22Rv1 (cell line): ENCODE results near the gene CAPN8.

Source experiments
- H3K27ac ChIP-seq: fragments of 450-650 bp; 2 replicates; pipeline ENCODE4 v1.5.1; 2017
- CTCF ChIP-seq: fragments of 450-650 bp; IDR thresholded peaks from 2 replicates; pipeline ENCODE4 v1.5.1; 2017; ENCODE audit warnings: mild to moderate bottlenecking
- ZFX ChIP-seq: fragments of 450-650 bp; IDR thresholded peaks from 2 replicates; pipeline ENCODE4 v1.6.1; 2017; ENCODE audit warnings: antibody characterized with exemption, borderline replicate concordance

The CAPN8 gene

GRCh38 chr1:223641523-223642039, 23.9 kb downstream of the CAPN8 start:
- no peak for TF ChIP-seq ZFX
- TF ChIP-seq CTCF = no peak

GRCh38 chr1:223639331-223639749, 26.2 kb downstream of the CAPN8 start:
- H3K27ac ChIP-seq = no peak overlapping the region
- no peak for TF ChIP-seq ZFX
- TF ChIP-seq CTCF = no peak

More at GRCh38 chr1:223641523-223642039, 23.9 kb downstream of the CAPN8 start:
- no peak overlapping the region for H3K27ac ChIP-seq

GRCh38 chr1:223635236-223635635, 30.3 kb downstream of the CAPN8 start:
- TF ChIP-seq ZFX = no peak
- TF ChIP-seq CTCF = no peak
- H3K27ac ChIP-seq = no peak overlapping the region

- TF ChIP-seq CTCF (no peak), ZFX (no peak)
- no peak overlapping the region for H3K27ac ChIP-seq
Measured at GRCh38 chr1:223634423-223634822, 31.1 kb downstream of the CAPN8 start.

GRCh38 chr1:223631956-223632355, 33.5 kb downstream of the CAPN8 start:
- no peak overlapping the region for H3K27ac ChIP-seq

GRCh38 chr1:223631473-223631872, 34.0 kb downstream of the CAPN8 start:
- TF ChIP-seq ZFX = no peak
- TF ChIP-seq CTCF = no peak
- no peak overlapping the region for H3K27ac ChIP-seq

More at GRCh38 chr1:223631956-223632355, 33.5 kb downstream of the CAPN8 start:
- TF ChIP-seq ZFX (no peak), CTCF (no peak)

- no peak overlapping the region for H3K27ac ChIP-seq
- TF ChIP-seq ZFX = no peak
- TF ChIP-seq CTCF = no peak
Measured at GRCh38 chr1:223629126-223629457, 36.4 kb downstream of the CAPN8 start.
